MM.1S (cell line): ENCODE measurements around the gene PCP2.

ENCODE experiments used
- EZH2 ChIP-seq: fragments of 300-600 bp; sonication (generic); optimal IDR thresholded peaks from 2 replicates; pipeline ENCODE3; 2017; ENCODE audit warnings: low read depth, mild to moderate bottlenecking, antibody characterized with exemption, low read length, mixed read lengths
- EZH2phosphoT487 ChIP-seq: fragments of 300-600 bp; sonication (generic); IDR thresholded peaks from 2 replicates; pipeline ENCODE4 v1.6.1; 2018; ENCODE audit warnings: antibody characterized with exemption, low read length
- TF ChIP-seq, protein P1 (sequence below): fragments of 300-600 bp; sonication (generic); IDR thresholded peaks from 2 replicates; pipeline ENCODE4 v1.5.1; 2016; ENCODE audit warnings: antibody characterized with exemption, low read length, mixed read lengths

DNA sequence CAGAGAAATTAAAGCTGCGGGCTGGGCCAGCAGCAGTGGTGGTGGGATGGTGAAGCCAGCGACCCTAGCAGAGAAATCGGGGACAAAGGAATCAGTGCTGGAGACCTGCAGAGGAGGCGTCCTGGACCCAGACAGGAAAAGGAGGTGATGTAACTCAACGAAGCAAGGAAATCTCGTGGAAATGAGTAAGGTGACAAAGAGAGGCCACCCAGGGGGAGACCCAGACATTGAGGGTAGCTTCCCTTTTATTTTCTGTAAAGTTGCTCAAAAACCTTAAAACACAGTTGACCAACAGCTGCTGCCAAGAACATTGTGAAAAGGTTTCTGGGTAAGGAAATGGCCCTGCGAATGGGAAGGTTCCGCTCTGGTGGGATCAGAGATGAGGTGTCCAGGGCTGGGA lies 22.1 kb upstream of the PCP2 start:
- TF ChIP-seq, protein P1, sequence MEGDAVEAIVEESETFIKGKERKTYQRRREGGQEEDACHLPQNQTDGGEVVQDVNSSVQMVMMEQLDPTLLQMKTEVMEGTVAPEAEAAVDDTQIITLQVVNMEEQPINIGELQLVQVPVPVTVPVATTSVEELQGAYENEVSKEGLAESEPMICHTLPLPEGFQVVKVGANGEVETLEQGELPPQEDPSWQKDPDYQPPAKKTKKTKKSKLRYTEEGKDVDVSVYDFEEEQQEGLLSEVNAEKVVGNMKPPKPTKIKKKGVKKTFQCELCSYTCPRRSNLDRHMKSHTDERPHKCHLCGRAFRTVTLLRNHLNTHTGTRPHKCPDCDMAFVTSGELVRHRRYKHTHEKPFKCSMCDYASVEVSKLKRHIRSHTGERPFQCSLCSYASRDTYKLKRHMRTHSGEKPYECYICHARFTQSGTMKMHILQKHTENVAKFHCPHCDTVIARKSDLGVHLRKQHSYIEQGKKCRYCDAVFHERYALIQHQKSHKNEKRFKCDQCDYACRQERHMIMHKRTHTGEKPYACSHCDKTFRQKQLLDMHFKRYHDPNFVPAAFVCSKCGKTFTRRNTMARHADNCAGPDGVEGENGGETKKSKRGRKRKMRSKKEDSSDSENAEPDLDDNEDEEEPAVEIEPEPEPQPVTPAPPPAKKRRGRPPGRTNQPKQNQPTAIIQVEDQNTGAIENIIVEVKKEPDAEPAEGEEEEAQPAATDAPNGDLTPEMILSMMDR: no peak
- TF ChIP-seq EZH2phosphoT487 (no peak), EZH2 (no peak)
